LHCN-M2 (cell line): ENCODE measurements around the gene ANKRD44. TPM values are rescaled to one million over a fixed set of nuclear protein-coding genes. Genes with fewer than 3 reads are reported as not detected.

ENCODE experiments used
- DNase-seq: peaks from one replicate; pipeline ENCODE4 v3.0.0-alpha.2; 2012; ENCODE audit warnings: low read depth
- total RNA-seq: library from RNA; depleted of rRNA; stranded (reverse); fragments of >200 nt; gene quantifications from 2 replicates; pipeline ENCODE4 v1.2.3, GENCODE V29; 2014

Gene ANKRD44
- total RNA-seq, 1 experiment from 2014 or later = 4.0 TPM

DNA sequence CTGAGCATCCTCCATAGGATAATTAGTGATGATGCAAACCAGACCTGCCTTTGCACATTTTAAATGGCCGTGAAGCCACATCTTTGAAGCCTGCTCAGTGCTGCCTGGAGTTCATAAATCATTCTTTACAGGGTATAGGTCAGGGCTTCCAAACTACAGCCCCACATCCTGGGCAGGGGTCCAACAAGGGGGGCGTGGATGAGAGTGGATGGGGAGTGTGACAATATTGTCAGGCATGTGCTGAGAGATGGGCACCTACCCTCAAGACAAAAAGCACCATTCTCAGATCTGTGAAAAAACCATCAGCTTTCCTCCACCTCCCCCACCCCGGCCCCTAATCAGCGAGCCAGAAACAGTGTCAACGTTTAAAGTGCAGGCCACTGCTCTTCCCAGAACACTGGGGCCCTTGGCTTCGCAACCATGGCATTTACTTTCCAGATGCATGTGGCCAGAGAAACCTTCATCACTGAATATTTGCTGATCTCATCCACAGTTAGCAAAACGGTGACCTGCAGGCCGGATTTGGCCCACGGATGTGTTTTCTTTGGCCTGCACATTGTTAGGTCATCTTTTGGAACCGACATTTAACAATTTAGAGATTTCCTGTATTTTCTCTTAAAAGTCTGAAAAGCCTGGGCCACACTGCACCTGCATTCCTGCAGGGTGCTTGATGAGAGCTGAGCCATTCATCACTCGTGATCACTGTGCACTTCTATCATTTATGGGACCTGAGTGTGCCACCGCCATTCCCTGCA, 130.7 kb downstream of the ANKRD44 start:
- peak; percentile 21 for DNase-seq

DNA sequence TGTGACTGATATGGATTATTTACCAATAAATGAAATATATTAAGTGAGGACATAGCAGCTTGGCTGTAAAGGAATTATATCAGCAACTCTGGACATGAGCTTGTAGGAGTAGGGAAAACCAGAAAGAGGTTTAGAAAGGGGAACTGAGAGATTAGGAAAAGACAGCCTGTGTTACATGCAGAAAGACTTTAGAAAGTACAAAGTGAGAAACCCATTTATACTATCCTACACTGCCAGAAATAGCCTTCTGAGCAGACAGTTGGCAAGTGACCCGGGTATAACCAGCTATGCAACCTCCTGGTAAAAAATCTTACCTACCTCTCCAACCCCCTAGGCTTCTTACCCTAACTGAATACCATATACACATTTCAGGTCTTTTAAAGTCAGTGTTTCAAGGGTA, 134.1 kb downstream of the ANKRD44 start:
- DNase-seq = no peak

DNA sequence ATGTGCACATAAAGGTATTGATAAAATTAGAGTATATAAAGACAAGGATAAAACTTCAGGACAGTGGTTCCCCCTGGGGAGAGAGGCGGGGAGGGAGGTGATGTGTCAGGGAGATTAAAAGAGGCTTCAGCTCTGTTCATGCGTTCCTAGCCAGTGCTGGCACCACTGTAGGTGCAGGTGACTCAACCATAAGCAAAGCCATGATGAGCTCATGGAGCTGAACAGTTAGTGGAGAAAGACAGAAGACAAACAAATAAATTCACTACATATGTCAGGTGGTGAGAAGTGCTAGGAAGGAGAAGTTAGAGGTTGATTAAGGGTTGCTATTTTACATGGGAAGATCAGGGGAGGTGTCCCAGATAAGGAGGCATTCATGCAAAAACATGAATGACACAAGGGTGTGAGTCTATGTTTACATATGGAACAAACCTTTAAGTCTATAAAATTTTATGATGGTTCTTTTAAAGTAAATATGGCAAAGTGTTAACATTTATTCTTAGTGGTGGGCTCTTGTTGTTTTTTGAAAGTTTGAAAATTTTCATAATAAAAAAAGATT, 136.0 kb downstream of the ANKRD44 start:
- DNase-seq = no peak

DNA sequence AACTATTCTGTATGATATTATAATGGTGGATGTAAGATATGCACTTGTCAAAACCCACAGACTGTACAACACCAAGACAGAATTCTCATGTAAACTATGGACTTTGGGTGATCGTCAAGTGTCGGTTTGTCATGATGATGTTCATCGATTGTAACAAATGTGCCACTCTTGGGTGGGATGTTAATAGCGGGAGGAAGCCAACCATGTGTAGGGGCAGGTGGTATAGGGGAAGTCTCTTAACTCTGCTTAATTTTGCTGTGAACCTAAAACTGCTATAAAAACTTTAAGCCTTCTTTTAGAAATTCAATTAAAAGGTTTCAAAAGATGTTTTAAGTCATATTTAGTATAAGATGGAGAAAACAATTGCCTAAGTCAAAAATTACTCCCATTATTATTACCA, 139.0 kb downstream of the ANKRD44 start:
- no peak for DNase-seq

DNA sequence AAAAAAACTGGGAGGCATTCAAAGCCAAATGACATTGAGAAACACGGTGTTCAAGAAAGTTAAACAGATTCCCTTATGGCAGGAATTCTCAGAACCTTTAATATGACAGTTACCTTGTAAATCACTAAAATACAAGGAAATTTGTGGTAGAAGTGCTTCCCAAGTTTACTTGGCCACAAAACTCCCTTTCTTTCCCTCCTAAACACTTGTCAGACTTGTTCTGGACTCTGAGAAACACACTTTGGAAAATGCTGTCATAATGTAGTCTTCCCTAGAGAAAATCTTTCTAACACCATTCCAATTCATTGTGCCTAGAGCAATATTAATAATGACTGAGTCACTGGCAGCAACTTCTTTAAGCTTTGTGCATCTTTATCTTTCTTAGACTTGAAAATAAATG, 140.4 kb downstream of the ANKRD44 start:
- no peak for DNase-seq

DNA sequence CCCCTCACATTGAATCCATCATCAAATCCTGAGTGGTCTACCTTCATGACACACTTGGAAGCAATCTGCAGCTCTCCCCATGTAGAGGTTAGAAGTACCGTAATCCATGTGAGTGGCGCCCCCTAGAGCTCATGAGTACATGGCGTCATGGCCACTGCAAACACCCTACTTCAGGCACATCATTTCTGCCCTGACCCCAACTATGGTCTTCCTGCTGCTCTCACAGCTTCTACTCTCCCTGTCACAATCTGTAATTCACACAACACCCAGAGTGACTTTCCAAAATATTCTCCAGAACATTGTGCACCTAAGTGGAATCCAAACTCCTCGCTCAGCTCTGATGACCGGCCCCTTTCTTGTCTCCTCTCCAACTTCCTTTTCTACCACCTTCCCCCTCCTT, 141.9 kb downstream of the ANKRD44 start:
- DNase-seq = peak; percentile 61

DNA sequence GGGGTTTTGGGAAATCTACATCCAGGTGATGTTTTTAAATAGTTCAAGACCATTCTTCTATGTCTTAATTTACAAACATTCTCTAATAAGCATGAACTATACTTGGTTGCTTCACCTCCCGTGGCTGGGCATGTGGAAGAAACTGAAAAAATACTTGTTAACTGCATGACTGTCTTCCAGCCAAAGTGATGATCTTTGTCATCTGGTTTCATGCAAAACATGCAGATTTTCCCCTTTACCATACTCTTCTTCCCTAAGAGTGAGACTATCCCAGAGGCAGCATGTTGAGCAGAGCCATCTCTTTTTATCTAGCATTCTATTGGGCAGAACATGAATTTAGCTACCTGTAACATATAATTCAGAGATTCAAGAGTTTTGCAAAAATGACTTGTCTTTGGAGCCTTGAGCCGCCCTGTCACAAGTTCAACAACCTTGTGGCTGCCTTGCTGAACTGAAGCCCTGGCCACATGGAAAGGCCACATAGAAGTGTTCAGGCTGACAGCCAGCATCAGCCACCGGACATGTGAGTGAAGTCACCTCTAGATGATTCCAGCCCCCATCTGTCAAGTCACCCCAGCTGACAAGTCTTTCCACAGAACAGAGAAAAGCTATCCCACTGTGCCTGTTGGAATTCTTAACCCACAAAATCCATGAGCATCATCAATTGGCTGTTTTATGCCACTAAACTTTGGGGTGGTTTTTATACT, 142.8 kb downstream of the ANKRD44 start:
- no peak for DNase-seq

DNA sequence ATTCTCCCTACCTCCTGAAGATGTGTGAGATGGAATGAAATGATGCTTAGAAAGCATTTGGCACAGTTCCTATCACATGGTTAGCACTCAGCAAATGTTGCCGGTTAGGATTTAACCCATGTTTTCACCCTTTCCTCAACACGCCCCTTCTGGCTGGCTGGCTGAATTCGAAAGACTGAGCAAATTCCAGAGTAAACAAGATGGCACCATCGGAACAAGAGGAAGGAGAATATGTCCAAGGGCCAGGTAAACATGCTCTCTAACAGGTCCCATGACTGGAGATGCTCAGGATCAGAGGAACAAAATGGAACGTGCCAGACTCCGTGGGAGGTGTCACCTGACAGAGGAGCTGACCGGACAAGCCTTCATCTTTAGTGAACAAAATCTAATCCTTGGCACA, 145.6 kb downstream of the ANKRD44 start:
- no peak for DNase-seq

DNA sequence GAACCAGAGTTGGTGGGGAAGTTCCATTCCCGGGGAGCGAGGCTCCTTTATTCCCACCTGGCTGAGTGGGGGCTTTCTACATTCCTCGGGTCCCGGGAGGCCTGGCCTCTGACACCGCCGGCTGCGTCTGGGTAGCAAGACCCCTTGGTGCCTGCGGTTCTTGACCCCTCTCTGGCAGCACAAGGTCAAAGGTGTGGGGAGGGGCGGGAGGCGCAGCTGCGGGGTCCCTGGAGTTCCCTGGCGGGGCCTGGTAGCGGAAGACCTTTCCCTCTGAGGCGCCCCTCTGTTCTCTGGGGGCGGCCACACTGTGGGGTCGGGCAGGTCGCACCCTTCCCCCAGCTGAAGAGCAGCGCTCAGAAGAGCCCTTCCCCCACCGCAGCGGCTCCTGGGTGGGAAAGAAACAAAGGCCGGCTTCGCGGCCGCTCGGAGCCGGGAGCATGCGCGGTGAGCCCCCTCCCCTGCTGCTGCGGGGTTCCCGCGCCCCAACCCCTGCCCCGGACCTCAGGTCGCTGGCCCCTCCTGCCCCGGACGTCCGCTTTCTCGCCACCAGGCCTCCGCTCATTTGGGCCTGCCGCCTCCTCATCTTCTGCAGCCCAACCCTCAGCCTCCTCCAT, 146.3 kb downstream of the ANKRD44 start:
- no peak for DNase-seq

DNA sequence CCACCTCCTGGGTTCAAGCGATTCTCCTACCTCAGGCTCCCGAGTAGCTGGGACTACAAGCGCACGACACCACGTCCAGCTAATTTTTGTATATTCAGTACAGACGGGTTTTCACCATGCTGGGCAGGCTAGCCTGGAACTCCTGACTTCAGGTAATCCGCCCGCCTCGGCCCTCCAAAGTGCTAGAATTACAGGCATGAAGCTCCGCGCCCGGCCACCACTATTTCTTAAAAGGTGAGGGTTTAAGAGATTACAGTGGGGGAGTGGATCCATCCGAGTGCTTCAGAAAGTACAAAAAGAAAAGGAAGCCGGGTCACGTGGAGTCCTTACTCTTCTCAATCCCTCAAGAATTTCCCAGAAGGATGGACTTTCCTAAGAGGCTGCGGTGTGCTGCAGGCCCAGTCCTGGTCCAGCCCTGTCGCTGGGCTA, 146.9 kb downstream of the ANKRD44 start:
- no peak for DNase-seq

DNA sequence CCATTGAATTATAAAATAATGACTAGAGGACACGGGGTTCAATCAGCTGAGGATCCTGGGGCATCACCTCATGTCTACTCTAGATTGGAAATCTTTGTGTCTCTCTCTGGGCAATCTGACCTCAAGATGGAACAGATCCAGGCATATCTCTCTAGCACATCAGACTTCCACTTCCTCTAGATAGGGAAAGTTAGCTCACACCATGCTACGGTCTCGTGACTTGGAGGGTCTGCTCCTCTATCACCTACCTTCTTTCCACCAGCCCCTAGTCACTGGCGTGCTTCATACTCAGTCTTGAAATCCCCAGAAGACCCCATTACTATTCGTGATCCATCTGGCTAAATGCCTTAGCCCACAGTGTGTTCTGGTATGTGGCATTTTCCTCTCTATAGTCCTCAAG, 148.8 kb downstream of the ANKRD44 start:
- DNase-seq = no peak

DNA sequence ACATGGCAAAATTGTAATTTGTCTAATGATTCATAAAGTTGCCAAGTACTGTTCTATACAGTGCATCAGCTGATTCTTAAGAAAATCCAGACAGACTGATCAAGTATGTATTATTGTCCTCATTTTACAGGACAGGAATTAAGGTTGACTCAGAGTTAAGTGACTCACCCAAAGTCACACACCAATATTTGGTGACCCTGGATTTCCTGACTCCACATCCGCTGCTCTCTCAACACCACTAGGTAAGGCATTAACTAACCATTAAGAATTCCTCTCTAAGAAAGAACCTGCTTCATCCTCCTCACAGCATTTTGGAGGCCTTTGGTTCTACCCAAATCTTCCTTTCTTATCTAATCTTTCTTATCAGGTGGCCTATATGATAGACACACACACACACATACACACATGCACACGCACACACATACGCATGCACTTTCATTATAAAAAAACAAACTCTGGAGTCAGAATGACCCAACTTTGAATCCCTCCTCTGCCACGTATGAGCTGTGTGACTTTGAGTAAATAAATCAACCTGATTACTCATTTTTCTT, 150.8 kb downstream of the ANKRD44 start:
- peak; percentile 71 for DNase-seq

DNA sequence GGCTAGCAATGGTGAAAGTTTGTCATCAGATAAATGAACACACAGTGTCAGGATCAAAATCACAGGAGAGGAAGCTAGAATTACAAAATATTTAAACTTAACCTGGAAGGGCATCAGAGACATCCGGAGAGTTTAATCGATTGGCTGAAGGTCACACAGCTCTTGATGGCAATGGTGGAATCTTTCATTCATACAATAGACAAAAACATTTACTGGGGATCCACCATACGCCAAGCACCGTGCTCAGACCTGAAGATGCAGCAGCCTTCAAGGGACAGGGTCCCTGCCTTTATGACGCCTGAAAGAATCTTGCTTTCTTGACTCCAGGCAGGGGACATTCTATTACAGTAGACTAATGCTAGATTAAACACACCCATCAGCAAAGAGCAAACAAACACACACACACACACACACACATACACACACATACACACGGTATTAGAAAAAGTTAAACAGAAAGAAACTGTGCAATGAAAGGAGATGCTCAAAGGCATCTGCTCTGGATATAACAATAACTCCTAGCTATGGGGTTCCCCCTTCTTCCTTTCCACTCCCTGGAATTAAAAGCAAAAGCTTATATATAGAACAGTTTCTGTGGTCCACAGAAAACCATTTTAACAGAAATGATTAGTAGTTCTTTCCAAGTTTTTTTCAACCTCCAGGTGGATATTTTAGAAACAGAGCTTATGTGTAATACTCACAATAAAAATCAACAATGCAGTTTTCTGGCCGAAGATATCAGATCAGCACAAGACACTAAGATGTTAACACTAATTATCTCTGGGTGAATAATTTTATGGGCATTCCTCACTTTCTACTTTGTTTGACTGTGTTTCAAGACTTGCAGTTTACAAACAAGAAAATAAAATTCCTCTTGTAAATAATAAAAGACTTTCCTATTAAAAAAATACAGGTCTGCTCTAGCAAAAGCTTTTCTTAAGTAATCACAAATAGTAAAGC, 151.7 kb downstream of the ANKRD44 start:
- no peak for DNase-seq

DNA sequence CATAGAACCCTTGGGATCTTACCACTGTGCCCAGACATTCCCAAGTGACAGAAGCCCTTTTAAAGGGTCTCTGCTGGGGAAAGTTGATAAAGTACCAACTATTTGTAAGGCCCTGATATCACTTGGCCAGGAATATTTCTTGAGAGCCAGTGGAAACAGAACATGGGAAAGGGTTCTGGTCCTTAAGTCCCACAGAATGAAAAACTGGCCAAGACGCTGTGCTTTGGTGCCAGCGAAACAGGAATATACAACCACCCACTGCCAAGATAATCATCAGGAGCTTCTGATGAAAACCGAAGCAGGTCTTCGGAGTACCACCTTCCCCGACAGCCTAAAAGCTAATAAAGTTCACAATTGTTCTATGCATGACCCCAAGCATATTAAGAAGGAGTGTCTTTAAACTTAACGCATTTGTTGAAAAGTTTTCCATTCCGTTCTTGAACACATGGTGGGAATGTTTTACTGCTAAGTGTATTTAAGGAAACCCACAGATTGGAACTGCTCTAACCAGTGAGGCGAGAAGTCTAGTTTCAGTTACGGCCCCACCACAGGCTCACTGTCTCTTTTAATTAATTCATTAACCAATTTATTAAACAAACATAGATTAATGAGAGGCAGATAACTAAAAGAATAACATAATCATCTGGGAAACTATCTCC, 152.6 kb downstream of the ANKRD44 start:
- no peak for DNase-seq

DNA sequence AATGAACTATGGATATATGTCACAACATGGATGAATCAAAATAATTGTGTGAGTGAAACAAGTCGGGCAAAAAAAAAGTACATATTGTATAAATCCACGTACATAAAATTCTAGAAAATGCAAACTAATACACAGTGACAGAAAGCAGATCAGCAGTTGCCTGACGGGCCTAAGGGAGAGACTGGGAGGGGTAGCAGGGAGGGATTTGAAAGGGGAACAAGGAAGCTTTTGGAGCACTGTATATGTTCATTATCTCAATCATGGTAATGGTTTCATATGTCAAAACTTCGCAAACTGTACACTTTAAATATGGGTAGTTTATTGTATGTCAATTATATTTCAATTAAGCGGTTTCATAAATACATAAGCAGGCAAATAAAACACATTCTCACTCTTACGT, 153.8 kb downstream of the ANKRD44 start:
- no peak for DNase-seq

DNA sequence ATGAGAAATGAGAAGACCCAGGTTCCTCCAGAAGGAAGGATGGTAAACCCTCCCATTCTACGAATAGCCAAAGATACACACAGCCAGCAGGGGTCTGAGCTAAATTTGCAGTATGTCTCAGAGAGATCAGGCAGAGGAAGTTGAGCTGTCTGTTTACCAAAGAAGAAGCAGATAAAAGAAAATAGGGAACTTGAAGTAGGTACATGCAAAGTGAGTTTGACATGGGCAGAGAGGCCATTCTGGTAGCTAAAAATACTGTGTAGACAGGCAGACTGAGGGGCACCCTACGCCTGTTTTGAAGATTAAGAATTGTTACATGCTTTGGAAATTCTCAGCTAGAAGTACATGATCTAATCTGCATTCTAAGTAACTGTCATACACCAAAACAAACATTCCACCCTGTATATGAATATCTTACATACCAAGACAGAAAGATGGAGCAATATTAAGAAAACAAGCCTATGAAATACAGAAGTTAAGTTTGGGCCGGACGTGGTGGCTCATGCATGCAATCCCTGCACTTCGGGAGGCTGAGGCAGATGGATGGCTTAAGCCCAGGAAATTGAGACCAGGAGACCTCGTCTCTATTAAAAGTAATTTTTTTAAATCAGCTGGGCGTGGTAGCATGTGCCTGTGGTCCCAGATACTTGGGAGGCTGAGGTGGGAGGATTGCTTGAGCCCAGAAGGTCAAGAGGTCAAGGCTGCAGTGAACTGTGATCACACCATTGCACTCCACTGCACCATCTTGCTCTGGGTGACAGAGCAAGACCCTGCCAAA, 157.9 kb downstream of the ANKRD44 start:
- peak; percentile 30 for DNase-seq

DNA sequence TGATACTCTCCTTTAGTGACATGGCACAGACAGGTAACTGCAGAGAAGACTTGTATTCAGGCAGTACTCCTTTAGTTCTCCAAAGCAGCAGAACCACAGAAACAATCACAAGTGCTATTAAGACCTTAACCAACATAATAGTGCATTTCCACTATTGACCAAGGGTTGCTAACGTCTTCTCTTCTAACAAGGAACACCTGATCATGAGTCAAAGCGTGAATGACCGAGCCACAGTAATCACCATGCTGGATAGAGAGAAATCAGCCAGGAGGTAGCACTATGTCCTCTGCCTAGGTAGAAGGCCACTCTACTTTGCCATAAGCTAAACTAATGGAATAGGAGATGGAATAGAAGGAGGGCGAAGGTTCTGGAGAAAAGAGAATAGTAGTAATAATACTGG, 161.0 kb downstream of the ANKRD44 start:
- DNase-seq = no peak

DNA sequence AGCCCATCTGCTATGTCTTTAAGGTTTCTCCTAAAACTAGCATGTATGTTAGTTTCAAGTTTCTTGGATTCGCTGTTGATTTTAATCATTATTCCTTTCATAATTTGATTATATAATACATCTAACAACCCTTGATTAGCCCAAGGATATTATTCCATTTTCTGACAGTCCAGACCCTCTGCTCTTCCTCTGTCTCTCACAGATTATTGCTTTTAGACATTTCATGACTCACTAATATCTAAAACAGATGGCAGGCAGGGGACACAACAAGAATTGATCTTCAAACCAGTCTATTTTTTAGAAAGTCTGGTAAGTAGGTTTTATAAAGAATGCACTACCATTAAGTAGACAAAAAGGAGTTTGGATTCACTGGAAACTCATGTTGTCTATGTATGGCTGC, 162.2 kb downstream of the ANKRD44 start:
- DNase-seq = no peak

DNA sequence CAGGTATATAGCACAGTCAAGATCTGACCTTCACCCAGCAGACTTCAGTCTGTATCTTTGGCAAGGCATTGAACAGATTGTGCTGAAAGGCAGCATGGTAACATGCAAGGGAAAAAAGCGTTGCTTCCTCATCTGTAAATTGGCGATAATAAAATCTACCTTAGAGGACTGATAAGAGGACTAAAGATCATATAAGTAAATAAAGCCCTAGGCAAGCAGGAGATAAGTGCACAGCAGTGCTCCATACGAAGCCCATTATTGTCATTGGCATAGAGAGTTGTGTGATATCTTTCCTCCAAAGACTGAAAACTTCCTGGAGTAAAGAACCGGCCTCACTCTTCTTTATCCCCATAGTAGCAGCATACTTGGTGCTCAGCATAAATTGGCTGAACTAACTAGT, 162.6 kb downstream of the ANKRD44 start:
- DNase-seq = no peak

DNA sequence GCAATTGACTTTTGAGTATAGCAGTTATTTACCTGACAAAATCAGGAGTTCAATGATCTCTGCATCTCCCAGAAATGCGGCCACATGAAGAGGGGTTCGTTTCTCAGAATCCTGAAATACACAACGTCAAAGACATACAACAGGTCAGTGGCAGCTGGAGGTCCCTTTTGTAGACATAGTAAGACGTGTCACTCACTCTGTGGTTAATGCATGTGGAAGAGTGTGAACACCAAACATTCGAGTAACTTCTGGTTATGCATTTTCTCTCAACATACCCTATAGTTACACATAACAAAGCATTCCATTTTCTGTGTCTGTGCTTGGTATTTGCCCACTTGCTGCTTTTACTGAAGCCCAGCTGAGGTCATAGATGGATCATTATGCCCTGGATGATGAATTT, 163.6 kb downstream of the ANKRD44 start:
- DNase-seq = no peak
